NCI-H2196 treated with DMSO at 0.1 percent for 48 hours (cell line): ENCODE measurements around the gene MROH7.

Experiments used
- DNase-seq: peaks from one replicate; lab custom pipeline; 2025; ENCODE audit not compliant: unreplicated experiment; lab: John Stamatoyannopoulos, UW

Gene MROH7

GRCh38 chr1:54723985-54724384 lies 82.4 kb downstream of the MROH7 start:
- no peak for DNase-seq

GRCh38 chr1:54724771-54725170 lies 83.2 kb downstream of the MROH7 start:
- no peak for DNase-seq

- no peak for DNase-seq
Measured at GRCh38 chr1:54728027-54728426, 86.4 kb downstream of the MROH7 start.

- DNase-seq: no peak
Measured at GRCh38 chr1:54736685-54737084, 95.1 kb downstream of the MROH7 start.

- DNase-seq: no peak
Measured at GRCh38 chr1:54738244-54738643, 96.7 kb downstream of the MROH7 start.

GRCh38 chr1:54741531-54741930 lies 99.9 kb downstream of the MROH7 start:
- no peak for DNase-seq

- no peak for DNase-seq
Measured at GRCh38 chr1:54742282-54742681, 100.7 kb downstream of the MROH7 start.

- no peak for DNase-seq
Measured at GRCh38 chr1:54743416-54744226, 102.0 kb downstream of the MROH7 start.

- DNase-seq: no peak
Measured at GRCh38 chr1:54744696-54745095, 103.1 kb downstream of the MROH7 start.

GRCh38 chr1:54745274-54745673 lies 103.7 kb downstream of the MROH7 start:
- no peak for DNase-seq

- DNase-seq: no peak
Measured at GRCh38 chr1:54745864-54746263, 104.3 kb downstream of the MROH7 start.

- no peak for DNase-seq
Measured at GRCh38 chr1:54748094-54748835, 106.7 kb downstream of the MROH7 start.

GRCh38 chr1:54750596-54750995 lies 109.0 kb downstream of the MROH7 start:
- no peak for DNase-seq

GRCh38 chr1:54751426-54751825 lies 109.8 kb downstream of the MROH7 start:
- no peak for DNase-seq

- no peak for DNase-seq
Measured at GRCh38 chr1:54754045-54754444, 112.5 kb downstream of the MROH7 start.

- DNase-seq: no peak
Measured at GRCh38 chr1:54754486-54755285, 113.1 kb downstream of the MROH7 start.

- DNase-seq: no peak
Measured at GRCh38 chr1:54757833-54758232, 116.2 kb downstream of the MROH7 start.

- DNase-seq: no peak
Measured at GRCh38 chr1:54758678-54759348, 117.2 kb downstream of the MROH7 start.
